Gastroesophageal sphincter (tissue), 4 donors: ENCODE data around the gene BRD7. TPM values are rescaled to one million over a fixed set of nuclear protein-coding genes. Genes with fewer than 3 reads are reported as not detected.

Source experiments
- ATAC-seq: fragments of 150-250 bp; one replicate; pipeline ENCODE4 v1.9.1; 2016; ENCODE audit warnings: mild to moderate bottlenecking, moderate library complexity
- H3K27ac ChIP-seq, 4 donors: fragments of 200-600 bp; sonication (generic) in 3 of 4; 1 replicate in 3 of 4; 2 replicates in 1 of 4; pipeline ENCODE4 v1.5.1; 2016 to 2019
- H3K27me3 ChIP-seq: fragments of 200-600 bp; sonication (generic); one replicate; pipeline ENCODE4 v1.5.1; 2019
- H3K36me3 ChIP-seq, 2 donors: fragments of 200-600 bp; sonication (generic); one replicate each; pipeline ENCODE4 v1.5.1; 2019; ENCODE audit warnings: control low read depth in 1 of 2
- H3K4me1 ChIP-seq, 3 donors: fragments of 200-600 bp; sonication (generic); 1 replicate in 2 of 3; 2 replicates in 1 of 3; pipeline ENCODE4 v1.5.1; 2016 to 2019; ENCODE audit warnings: control low read depth in 2 of 3
- H3K4me3 ChIP-seq, 2 donors: fragments of 200-600 bp; sonication (generic); one replicate each; pipeline ENCODE4 v1.5.1; 2019; ENCODE audit warnings: mild to moderate bottlenecking in 1 of 2, moderate library complexity in 1 of 2
- H3K9me3 ChIP-seq, 3 donors: fragments of 200-600 bp; sonication (generic); one replicate each; pipeline ENCODE4 v1.5.1; 2017 to 2019; ENCODE audit warnings: control low read depth in 2 of 3
- CTCF ChIP-seq, 4 experiments: fragments of 200-600 bp in 2 of 4; fragments of 450-650 bp in 2 of 4; sonication (generic) in 1 of 4; IDR thresholded peaks; one replicate each; pipeline ENCODE4 v1.5.1; 2017 to 2019; ENCODE audit warnings: antibody characterized with exemption in 4 of 4, mild to moderate bottlenecking in 2 of 4, moderate library complexity in 2 of 4
- EP300 ChIP-seq: sonication (generic); formaldehyde crosslinking; IDR thresholded peaks from one replicate; pipeline ENCODE4 v1.6.1; 2017; ENCODE audit warnings: antibody characterized with exemption, mild to moderate bottlenecking
- POLR2A ChIP-seq, 2 donors: fragments of 450-650 bp; IDR thresholded peaks; one replicate each; pipeline ENCODE4 v1.6.1; 2017; ENCODE audit warnings: antibody characterized with exemption in 2 of 2, mild to moderate bottlenecking in 2 of 2, moderate library complexity in 1 of 2
- POLR2AphosphoS5 ChIP-seq: sonication (generic); formaldehyde crosslinking; IDR thresholded peaks from one replicate; pipeline ENCODE4 v1.6.1; 2017; ENCODE audit warnings: antibody characterized with exemption
- WGBS, 2 donors: methylation state at CpG; one replicate each; pipeline ENCODE4 v1.1.5; 2018; ENCODE audit warnings: low coverage in 1 of 2; 5-methylcytosine and 5-hydroxymethylcytosine counted together
- total RNA-seq, 4 donors: library from RNA; depleted of rRNA; stranded (reverse); fragments of >200 nt; gene quantifications; one replicate each; pipeline ENCODE4 v1.1.0, GENCODE V29; 2016

The BRD7 gene
- total RNA-seq, 4 donors from 2014 or later, result 59.1 to 84.0 (median 70.5) TPM

GRCh38 chr16:50290856-50291255 lies 77.9 kb downstream of the BRD7 start:
- peaks cover 0 to 37% of the 10 kb centered on the region in 2 donors for H3K36me3 ChIP-seq
- no peak for TF ChIP-seq POLR2A (IDR thresholded peaks at IDR 0.05)
- no peak for ATAC-seq

GRCh38 chr16:50289950-50290764 lies 78.6 kb downstream of the BRD7 start:
- Histone ChIP-seq H3K4me1 (peaks cover 0 to 6% (median 0%) of the 10 kb centered on the region in 3 donors), H3K36me3 (peaks cover 0 to 32% of the 10 kb centered on the region in 2 donors), H3K27ac (no peak overlapping the region), H3K4me3 (no peak overlapping the region), H3K9me3 (no peaks in the 10 kb centered on the region), H3K27me3 (no peaks in the 10 kb centered on the region)
- no peak for TF ChIP-seq EP300
- no peak for TF ChIP-seq POLR2AphosphoS5
- TF ChIP-seq POLR2A (IDR thresholded peaks at IDR 0.05), result no peak
- no peak for TF ChIP-seq CTCF (IDR thresholded peaks at IDR 0.05)
- WGBS, 2 donors, result 70 to 72% methylated on average over 5 of the region's 30 CpGs
- no peak for ATAC-seq

More at GRCh38 chr16:50290856-50291255, 77.9 kb downstream of the BRD7 start:
- Histone ChIP-seq H3K27ac (no peak overlapping the region), H3K9me3 (no peaks in the 10 kb centered on the region), H3K4me3 (no peak overlapping the region), H3K27me3 (no peaks in the 10 kb centered on the region), H3K4me1 (no peaks in the 10 kb centered on the region)
- WGBS, 2 donors, result no CpG with 5 or more reads among the region's 6 CpGs

- WGBS, 2 donors, result 79 to 82% methylated on average over 3 of the region's 3 CpGs
- H3K4me3 ChIP-seq, result no peak overlapping the region
- H3K27me3 ChIP-seq, result no peaks in the 10 kb centered on the region
Measured at GRCh38 chr16:50288920-50289319, 79.9 kb downstream of the BRD7 start.

GRCh38 chr16:50288026-50288425 lies 80.8 kb downstream of the BRD7 start:
- Histone ChIP-seq H3K27me3 (no peaks in the 10 kb centered on the region), H3K4me1 (peaks cover 0 to 26% (median 9%) of the 10 kb centered on the region in 3 donors), H3K4me3 (no peak overlapping the region), H3K36me3 (peaks cover 0 to 13% of the 10 kb centered on the region in 2 donors), H3K9me3 (no peaks in the 10 kb centered on the region), H3K27ac (no peak overlapping the region)
- 80 to 90% methylated on average over 2 of the region's 17 CpGs for WGBS, 2 donors
- no peak for ATAC-seq
- no peak for TF ChIP-seq EP300
- no peak for TF ChIP-seq CTCF (IDR thresholded peaks at IDR 0.05)
- TF ChIP-seq POLR2AphosphoS5, result no peak
- no peak for TF ChIP-seq POLR2A (IDR thresholded peaks at IDR 0.05)

More at GRCh38 chr16:50288920-50289319, 79.9 kb downstream of the BRD7 start:
- Histone ChIP-seq H3K4me1 (peaks cover 0 to 17% (median 7%) of the 10 kb centered on the region in 3 donors), H3K9me3 (no peaks in the 10 kb centered on the region), H3K36me3 (peaks cover 0 to 22% of the 10 kb centered on the region in 2 donors), H3K27ac (no peak overlapping the region)
- TF ChIP-seq EP300, result no peak
- no peak for TF ChIP-seq POLR2AphosphoS5
- TF ChIP-seq POLR2A (IDR thresholded peaks at IDR 0.05), result no peak
- TF ChIP-seq CTCF (IDR thresholded peaks at IDR 0.05), result no peak
- no peak for ATAC-seq

GRCh38 chr16:50286681-50287080 lies 82.1 kb downstream of the BRD7 start:
- 96 to 100% methylated on average over 1 to 3 of the region's 3 CpGs for WGBS, 2 donors
- peaks cover 0 to 9% of the 10 kb centered on the region in 2 donors for H3K36me3 ChIP-seq
- H3K27ac ChIP-seq, result no peak overlapping the region
- H3K4me1 ChIP-seq, result peaks cover 0 to 29% (median 10%) of the 10 kb centered on the region in 3 donors
- ATAC-seq, result no peak
- no peak overlapping the region for H3K4me3 ChIP-seq
- no peaks in the 10 kb centered on the region for H3K9me3 ChIP-seq
- TF ChIP-seq CTCF (IDR thresholded peaks at IDR 0.05), result no peak
- TF ChIP-seq POLR2AphosphoS5, result no peak
- H3K27me3 ChIP-seq, result no peaks in the 10 kb centered on the region
